ENCODE results near the gene CSK.
"Not testable (repeated sequence)": the region's sequence is repeated elsewhere in the genome, so short reads cannot be mapped to it uniquely, and the experiment has no call there.

Gene CSK

GRCh38 chr15:74781431-74782258, at the start of gene CSK:
CSK (plus strand) TSS chr15:74782080; CDS start chr15:74798298, 16,218 bp downstream.
- peak; percentile 84 for DNase-seq

GRCh38 chr15:74732846-74733245, 49.0 kb upstream of the CSK start:
- no peak for DNase-seq

- DNase-seq, result no peak
Observed at GRCh38 chr15:74733269-74733668, 48.6 kb upstream of the CSK start.

- DNase-seq, result no peak
Observed at GRCh38 chr15:74735305-74735704, 46.6 kb upstream of the CSK start.

GRCh38 chr15:74738239-74738638, 43.6 kb upstream of the CSK start:
- not testable (repeated sequence) for DNase-seq

GRCh38 chr15:74742422-74742821, 39.5 kb upstream of the CSK start:
- DNase-seq, result no peak

- no peak for DNase-seq
Observed at GRCh38 chr15:74746389-74746788, 35.5 kb upstream of the CSK start.

GRCh38 chr15:74748322-74748946, 33.4 kb upstream of the CSK start, which contains the start of gene CYP1A2:
CYP1A2 (plus strand) TSS chr15:74748845; CDS start chr15:74749739, 894 bp downstream.
- no peak for DNase-seq

GRCh38 chr15:74749832-74750231, 32.0 kb upstream of the CSK start:
- DNase-seq, result no peak

GRCh38 chr15:74750751-74751150, 31.1 kb upstream of the CSK start:
- no peak for DNase-seq

- no peak for DNase-seq
Observed at GRCh38 chr15:74752011-74752410, 29.9 kb upstream of the CSK start.

- DNase-seq, result no peak
Observed at GRCh38 chr15:74752531-74752930, 29.3 kb upstream of the CSK start.

- no peak for DNase-seq
Observed at GRCh38 chr15:74754593-74755215, 27.2 kb upstream of the CSK start.

- no peak for DNase-seq
Observed at GRCh38 chr15:74758736-74759135, 23.1 kb upstream of the CSK start.

GRCh38 chr15:74762791-74763150, 19.1 kb upstream of the CSK start:
- DNase-seq, result no peak

- DNase-seq, result no peak
Observed at GRCh38 chr15:74763416-74763815, 18.5 kb upstream of the CSK start.

GRCh38 chr15:74767167-74768098, 14.4 kb upstream of the CSK start:
- DNase-seq, result no peak

GRCh38 chr15:74768099-74768770, 13.6 kb upstream of the CSK start:
- DNase-seq, result no peak

- DNase-seq, result peak; percentile 76
Observed at GRCh38 chr15:74768771-74769342, 13.0 kb upstream of the CSK start.

- no peak for DNase-seq
Observed at GRCh38 chr15:74769463-74770025, 12.3 kb upstream of the CSK start.

GRCh38 chr15:74770211-74770903, 11.5 kb upstream of the CSK start:
- no peak for DNase-seq

Data from CD4-positive, alpha-beta T cell treated with Interleukin-10 for 1 hour (primary cell).